Urinary bladder (tissue), 4 donors: ENCODE measurements around the gene FBXO21. TPM values are rescaled to one million over a fixed set of nuclear protein-coding genes. Genes with fewer than 3 reads are reported as not detected.

Source experiments
- DNase-seq: peaks from one replicate; pipeline ENCODE4 v3.0.0-alpha.2; 2015; ENCODE audit errors: extremely low spot score
- H3K27ac ChIP-seq: one replicate; pipeline ENCODE4 v1.5.1; 2013; ENCODE audit warnings: low read depth, mild to moderate bottlenecking, moderate library complexity
- H3K36me3 ChIP-seq: one replicate; pipeline ENCODE4 v1.6.1; 2013; ENCODE audit warnings: mild to moderate bottlenecking, moderate library complexity; ENCODE audit not compliant: insufficient read depth
- H3K4me1 ChIP-seq: one replicate; pipeline ENCODE4 v1.6.1; 2013; ENCODE audit warnings: mild to moderate bottlenecking, moderate library complexity; ENCODE audit not compliant: insufficient read depth
- H3K4me3 ChIP-seq: one replicate; pipeline ENCODE4 v1.5.1; 2013; ENCODE audit warnings: low read depth, low read length
- WGBS: extraction: QIAGEN DNeasy Blood & Tissue Kit; methylation state at CpG from one replicate; pipeline ENCODE4 v1.1.7; 2013; 5-methylcytosine and 5-hydroxymethylcytosine counted together
- polyA plus RNA-seq: library from polyadenylated mRNA; stranded (reverse); fragments of 200-250 nt; gene quantifications from one replicate; pipeline ENCODE4 v1.2.3, GENCODE V29; 2013
- total RNA-seq: library from RNA; depleted of rRNA; stranded (reverse); fragments of >200 nt; gene quantifications from one replicate; pipeline ENCODE4 v1.2.3, GENCODE V29; 2014
- donor health status: healthy with polysubstance abuse.
- donor health status: healthy.

The FBXO21 gene
- total and polyA plus RNA-seq, 2 donors = 40.2 to 70.7 TPM

DNA sequence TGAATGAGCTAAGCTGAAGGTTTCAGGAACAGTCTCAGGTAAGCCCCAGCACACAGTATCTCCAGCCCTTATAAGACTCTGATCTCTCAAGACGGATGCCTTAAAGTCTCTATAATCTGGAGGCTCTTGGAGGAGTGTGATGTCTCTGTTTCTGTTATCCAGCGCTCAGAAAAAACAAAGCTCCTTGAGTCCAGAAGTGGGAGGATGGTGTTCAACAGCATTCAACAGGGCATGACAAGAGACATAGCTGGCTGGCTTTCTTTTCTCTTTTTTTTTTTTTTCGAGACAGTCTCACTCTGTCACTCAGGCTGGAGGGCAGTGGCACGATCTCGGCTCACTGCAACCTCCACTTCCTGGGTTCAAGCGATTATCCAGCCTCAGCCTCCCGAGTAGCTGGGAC, 59.5 kb downstream of the FBXO21 start:
- WGBS = 79% methylated on average over 7 of the region's 7 CpGs

DNA sequence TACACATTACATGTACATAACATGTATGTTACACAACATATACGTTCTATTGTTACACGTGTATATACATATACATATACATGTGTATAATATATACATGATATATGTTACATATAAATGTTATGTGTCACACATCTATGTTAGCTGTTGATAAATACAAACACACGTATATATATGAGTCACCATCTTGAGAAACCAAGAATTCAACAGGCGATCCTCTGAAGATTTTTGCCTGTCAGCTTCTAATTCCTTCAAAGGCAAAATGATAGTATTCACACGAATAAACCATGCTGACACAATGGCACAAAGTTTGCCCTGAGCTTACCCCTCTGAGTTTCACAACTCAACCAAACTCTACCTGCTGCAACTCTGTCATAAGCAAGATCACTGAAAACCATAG, 60.9 kb downstream of the FBXO21 start:
- DNase-seq = no peak
- Histone ChIP-seq H3K36me3 (no peaks in the 10 kb centered on the region), H3K27ac (no peak overlapping the region), H3K4me3 (no peak overlapping the region), H3K4me1 (no peaks in the 10 kb centered on the region)
- WGBS = 84% methylated on average over 5 of the region's 5 CpGs

More for the DNA sequence above, 59.5 kb downstream of the FBXO21 start:
- Histone ChIP-seq H3K27ac (no peak overlapping the region), H3K4me3 (no peak overlapping the region), H3K4me1 (no peaks in the 10 kb centered on the region), H3K36me3 (no peaks in the 10 kb centered on the region)
- DNase-seq = no peak

GRCh38 chr12:117127933-117128823, 62.1 kb downstream of the FBXO21 start:
- no peak for DNase-seq
- no peaks in the 10 kb centered on the region for H3K36me3 ChIP-seq
- WGBS = 92% methylated on average over 6 of the region's 6 CpGs

GRCh38 chr12:117126335-117126734, 63.9 kb downstream of the FBXO21 start:
- Histone ChIP-seq H3K4me1 (no peaks in the 10 kb centered on the region), H3K27ac (no peak overlapping the region), H3K4me3 (no peak overlapping the region), H3K36me3 (no peaks in the 10 kb centered on the region)
- no peak for DNase-seq
- 92% methylated on average over 4 of the region's 4 CpGs for WGBS

More at GRCh38 chr12:117127933-117128823, 62.1 kb downstream of the FBXO21 start:
- no peak overlapping the region for H3K27ac ChIP-seq
- H3K4me3 ChIP-seq = no peak overlapping the region
- H3K4me1 ChIP-seq = no peaks in the 10 kb centered on the region

DNA sequence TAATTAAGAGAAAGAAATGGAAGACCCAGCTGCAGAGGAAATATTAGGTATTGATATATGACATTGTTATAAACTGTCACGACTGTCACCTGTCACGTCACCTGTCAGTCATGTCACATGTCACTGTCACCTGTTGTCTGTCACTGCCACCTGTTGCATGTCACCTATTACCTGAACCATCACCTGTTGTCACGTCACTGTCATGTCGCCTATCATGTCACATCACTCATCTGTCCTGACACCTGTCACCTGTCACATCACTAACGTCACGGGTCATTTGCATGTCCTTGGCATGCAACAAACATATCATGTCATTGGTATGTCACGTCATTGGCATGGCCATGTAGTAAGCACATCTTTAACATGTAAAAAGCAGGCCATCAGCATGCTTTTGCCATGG, 64.5 kb downstream of the FBXO21 start:
- no peaks in the 10 kb centered on the region for H3K36me3 ChIP-seq
- H3K4me1 ChIP-seq = no peaks in the 10 kb centered on the region
- DNase-seq = no peak
- H3K27ac ChIP-seq = no peak overlapping the region
- H3K4me3 ChIP-seq = no peak overlapping the region
- WGBS = 93% methylated on average over 7 of the region's 7 CpGs

GRCh38 chr12:117125272-117125613, 65.0 kb downstream of the FBXO21 start:
- 36% methylated on average over 6 of the region's 6 CpGs for WGBS
- Histone ChIP-seq H3K4me1 (no peaks in the 10 kb centered on the region), H3K36me3 (no peaks in the 10 kb centered on the region), H3K4me3 (no peak overlapping the region), H3K27ac (no peak overlapping the region)
- no peak for DNase-seq

- Histone ChIP-seq H3K36me3 (no peaks in the 10 kb centered on the region), H3K4me3 (no peak overlapping the region), H3K4me1 (no peaks in the 10 kb centered on the region), H3K27ac (no peak overlapping the region)
- DNase-seq = no peak
- 74% methylated on average over 8 of the region's 8 CpGs for WGBS
Observed at GRCh38 chr12:117124421-117125271, 65.6 kb downstream of the FBXO21 start.

- no peaks in the 10 kb centered on the region for H3K4me1 ChIP-seq
- H3K4me3 ChIP-seq = no peak overlapping the region
- DNase-seq = no peak
- H3K27ac ChIP-seq = no peak overlapping the region
- 75% methylated on average over 3 of the region's 3 CpGs for whole genome bisulfite sequencing
- no peaks in the 10 kb centered on the region for H3K36me3 ChIP-seq
Observed at GRCh38 chr12:117121441-117121840, 68.8 kb downstream of the FBXO21 start.

DNA sequence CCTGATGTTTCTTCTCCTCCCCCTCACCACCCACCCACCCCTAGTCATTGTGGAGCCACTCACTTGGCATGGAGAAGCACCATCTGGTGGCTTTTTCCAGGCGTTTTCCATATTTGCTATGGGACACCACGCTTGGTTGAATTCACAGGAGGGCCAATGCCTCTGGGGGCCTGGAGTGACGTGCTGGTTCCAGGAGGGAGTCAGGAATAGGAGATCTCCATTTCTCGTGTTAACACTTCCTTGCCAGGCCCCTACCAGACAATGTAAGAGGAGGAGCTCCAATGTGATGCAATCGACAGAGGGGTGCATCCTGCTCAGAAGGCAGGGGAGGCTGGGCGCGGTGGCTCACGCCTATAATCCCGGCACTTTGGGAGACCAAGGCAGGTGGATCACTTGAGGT, 69.5 kb downstream of the FBXO21 start:
- Histone ChIP-seq H3K4me1 (no peaks in the 10 kb centered on the region), H3K27ac (no peak overlapping the region), H3K4me3 (no peak overlapping the region), H3K36me3 (no peaks in the 10 kb centered on the region)
- DNase-seq = no peak
- WGBS = 69% methylated on average over 9 of the region's 9 CpGs

- Histone ChIP-seq H3K27ac (no peak overlapping the region), H3K4me1 (no peaks in the 10 kb centered on the region), H3K4me3 (no peak overlapping the region), H3K36me3 (no peaks in the 10 kb centered on the region)
- no peak for DNase-seq
- WGBS = 60% methylated on average over 6 of the region's 6 CpGs
Observed at GRCh38 chr12:117119592-117120198, 70.6 kb downstream of the FBXO21 start.

- no peak overlapping the region for H3K27ac ChIP-seq
- H3K4me1 ChIP-seq = no peaks in the 10 kb centered on the region
- no peaks in the 10 kb centered on the region for H3K36me3 ChIP-seq
- no peak overlapping the region for H3K4me3 ChIP-seq
- 75% methylated on average over 18 of the region's 18 CpGs for WGBS
- no peak for DNase-seq
Observed at GRCh38 chr12:117118838-117119591, 71.3 kb downstream of the FBXO21 start.

GRCh38 chr12:117114784-117115183, 75.5 kb downstream of the FBXO21 start:
- WGBS = 81% methylated on average over 10 of the region's 10 CpGs
- Histone ChIP-seq H3K4me1 (no peaks in the 10 kb centered on the region), H3K36me3 (no peaks in the 10 kb centered on the region), H3K27ac (no peak overlapping the region), H3K4me3 (no peak overlapping the region)
- no peak for DNase-seq

DNA sequence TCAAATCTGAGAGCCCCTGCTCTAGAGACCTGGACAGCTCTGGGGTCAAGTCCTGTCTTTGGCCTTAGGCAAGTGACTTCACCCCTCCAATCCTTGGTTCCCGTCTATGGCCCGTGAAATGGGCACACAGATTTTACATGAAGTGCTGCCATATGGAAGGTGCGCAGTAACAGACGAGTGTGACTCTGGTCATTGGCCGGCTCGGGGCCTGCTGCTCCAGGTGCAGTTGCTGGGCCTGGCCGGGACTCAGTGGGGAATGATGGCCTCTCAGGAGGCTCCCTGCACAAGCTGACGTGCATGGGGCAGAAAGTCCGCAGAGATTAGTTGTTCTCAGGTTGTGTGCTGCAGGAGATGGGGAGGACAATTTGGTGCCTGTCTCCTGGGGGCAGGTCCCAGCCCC, 77.0 kb downstream of the FBXO21 start:
- no peak overlapping the region for H3K27ac ChIP-seq
- H3K36me3 ChIP-seq = no peaks in the 10 kb centered on the region
- 92% methylated on average over 9 of the region's 9 CpGs for WGBS
- no peak overlapping the region for H3K4me3 ChIP-seq
- no peaks in the 10 kb centered on the region for H3K4me1 ChIP-seq
- DNase-seq = no peak
